Activated CD4-positive, alpha-beta T cell treated with anti-CD3 and anti-CD28 coated beads, Interleukin-2, Interleukin-4, amounts not matched to agents 100 ng/mL and 50 ng/mL, durations not matched to agents 16 hours and 8 hours (primary cell): ENCODE results near the gene SCAF4.
A peak's percentile ranks its signal among the peaks of the same experiment; 100 is the strongest.

Source experiments
- DNase-seq: peaks from one replicate; pipeline ENCODE4 v3.0.0-alpha.2; 2020; ENCODE audit warnings: low spot score

SCAF4 gene

DNA sequence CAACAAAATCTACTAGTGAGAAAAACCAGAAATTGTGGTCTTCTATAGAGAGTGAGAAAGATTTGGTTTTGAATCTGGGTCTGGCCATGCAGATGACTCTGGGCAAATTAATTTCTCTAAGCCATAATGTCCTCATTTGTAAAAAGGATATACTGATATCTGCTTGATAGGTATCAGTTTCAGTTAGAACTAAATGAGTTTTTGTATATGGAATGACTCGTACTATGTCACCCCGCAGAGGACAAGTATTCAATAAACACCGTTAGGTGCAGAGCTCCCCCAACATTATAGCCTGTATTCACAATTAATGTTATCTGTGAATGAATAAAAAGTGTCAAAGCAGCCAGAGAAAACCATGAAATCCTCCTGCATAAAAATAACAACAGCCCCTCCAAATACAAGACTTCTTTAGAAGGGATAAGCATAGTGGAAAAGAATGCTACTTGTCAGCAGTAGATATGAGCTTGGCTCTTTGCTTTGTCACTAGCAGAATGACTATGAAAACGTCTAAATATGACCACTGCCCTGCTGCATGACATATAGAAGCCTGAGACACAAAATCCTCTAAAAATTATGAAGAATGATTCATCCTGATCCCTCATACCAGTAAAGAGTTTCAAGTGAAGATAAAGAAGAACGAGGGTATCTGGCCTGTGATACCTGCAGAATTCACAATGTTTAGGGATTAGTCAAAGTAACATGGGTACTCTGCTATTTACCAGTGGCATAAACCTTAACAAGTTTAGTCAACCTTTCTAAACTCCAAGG lies 17.8 kb downstream of the SCAF4 start:
- DNase-seq = peak; percentile 67

DNA sequence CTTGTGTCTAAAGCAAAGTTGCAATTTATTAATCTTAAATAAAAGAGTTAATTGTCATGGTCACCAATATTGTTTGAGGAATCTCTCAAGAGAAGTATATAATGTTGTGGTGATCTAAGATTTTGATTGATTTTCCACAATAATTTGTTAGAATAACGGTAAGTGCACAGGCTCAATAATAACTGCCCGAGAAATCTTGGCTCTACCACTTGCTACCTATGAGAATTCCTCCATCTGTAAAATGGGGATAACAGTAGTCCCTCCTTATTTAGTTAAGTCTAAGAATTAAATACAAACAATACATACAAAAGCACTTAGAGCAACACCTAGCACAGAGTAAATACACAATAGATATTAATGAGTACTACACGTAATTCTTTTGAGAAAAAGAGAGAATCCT lies 18.8 kb downstream of the SCAF4 start:
- DNase-seq = no peak

DNA sequence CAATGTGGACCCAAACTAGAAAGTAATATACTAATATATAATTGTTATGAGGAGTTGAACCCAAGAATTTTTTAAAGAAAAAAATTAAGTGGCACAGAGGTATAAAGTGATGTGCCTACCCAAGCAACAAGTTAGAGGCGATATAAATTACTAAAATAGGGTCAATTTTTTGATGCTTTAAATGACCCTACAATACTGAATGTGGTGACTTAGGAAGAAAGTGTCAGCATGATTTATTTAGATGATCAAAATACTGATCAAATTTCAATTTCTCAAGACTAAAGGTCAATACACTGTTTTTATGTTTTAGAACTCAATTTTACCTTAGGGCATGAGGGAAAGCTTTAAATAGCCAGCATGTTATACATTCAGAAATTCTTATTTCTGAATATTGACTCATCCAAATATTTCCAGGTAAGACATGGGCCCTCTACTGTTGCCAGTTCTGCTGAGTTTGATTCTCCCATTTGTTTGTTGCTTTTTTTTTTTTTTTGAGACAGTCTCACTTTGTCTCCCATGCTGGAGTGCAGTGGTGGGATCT lies 20.1 kb downstream of the SCAF4 start:
- DNase-seq = no peak

DNA sequence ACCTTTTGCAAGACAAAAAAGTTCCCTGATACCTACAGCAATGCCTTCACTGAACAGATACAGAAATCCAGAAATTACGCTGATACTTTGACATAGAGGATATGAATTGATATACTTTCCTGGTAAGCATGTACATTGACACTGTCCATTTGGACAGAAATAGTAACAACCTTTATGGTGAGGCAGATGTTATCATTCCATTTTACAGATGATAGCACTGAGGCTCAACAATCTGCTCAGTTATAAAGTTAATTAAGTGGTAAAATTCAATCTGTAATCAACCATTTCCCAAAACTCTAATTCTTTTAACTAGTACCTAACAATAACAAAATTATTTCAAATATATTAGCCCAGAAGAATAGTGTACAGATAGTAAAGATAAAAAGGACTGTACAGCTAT lies 20.6 kb downstream of the SCAF4 start:
- DNase-seq = no peak

DNA sequence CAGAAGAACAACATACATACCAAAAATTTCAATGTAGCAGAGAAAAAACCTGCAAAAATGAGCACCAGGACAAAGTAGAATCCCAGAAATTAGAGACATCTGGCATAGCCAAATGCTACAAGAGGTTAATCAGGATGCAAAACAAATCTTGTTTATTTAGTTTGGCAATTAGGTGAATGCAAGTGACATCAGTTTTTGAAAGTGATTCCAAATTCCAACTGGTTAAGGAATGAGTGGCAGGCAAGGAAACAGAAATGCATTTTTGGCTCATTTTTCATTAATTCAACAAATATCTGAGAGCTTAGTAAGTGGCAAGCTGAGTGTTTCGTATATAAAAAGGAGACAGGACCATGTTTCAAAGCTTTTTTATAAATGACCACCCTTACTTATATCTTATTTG lies 21.3 kb downstream of the SCAF4 start:
- no peak for DNase-seq

DNA sequence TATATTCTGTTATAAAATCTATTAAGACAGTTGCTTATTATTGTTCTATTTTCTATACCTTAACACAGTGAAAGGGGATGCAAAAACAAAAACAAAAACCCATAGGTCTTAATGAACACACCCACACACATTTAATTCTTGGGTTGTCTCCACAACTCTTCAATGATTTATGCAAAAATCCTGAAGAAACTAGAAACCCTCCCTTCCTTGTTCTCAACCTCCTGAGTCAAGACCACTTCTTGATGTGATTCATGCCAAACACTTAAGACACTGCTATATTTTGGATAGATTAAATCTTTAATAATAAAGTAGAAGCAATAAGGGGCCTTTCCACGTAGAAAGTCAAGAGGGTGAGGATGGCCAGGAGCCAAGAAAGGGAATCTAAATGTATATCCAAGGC lies 23.4 kb downstream of the SCAF4 start:
- DNase-seq = no peak

DNA sequence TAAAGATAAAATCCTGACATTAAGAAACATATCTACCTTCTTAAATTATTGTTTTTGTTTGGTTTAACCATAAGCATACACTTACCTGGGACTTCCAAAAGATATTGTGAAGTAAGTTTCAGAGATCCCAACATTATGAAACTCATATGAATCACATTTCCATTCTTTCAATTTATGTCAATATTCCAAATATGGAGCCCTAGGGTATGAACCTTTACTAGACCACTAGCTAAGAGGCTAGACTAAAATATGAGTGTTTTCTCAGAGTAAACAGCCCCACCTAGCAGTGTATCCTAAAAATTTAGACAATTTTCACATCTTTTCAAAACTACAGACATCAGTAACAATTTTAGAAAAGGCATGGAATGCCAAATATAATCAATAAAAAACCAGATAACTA lies 24.4 kb downstream of the SCAF4 start:
- no peak for DNase-seq

DNA sequence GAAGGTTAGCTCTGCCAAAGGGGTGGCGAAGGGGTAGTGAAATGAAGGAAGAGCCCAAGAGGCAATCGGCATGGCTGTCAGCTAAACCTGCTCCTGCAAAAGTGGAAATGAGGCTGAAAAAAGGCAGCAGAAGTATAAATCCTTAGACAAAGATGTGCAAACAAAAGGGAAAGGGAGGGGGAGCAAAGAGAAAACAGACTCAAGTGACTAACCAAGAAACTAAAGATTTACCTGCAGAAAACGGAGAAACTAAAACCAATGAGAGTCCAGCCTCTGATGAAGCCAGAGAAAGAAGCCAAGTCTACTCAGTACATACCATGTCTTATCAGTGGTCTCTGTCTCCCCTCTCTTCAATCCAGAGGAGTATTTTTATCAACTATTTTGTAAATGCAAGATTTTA lies 25.4 kb downstream of the SCAF4 start:
- no peak for DNase-seq

DNA sequence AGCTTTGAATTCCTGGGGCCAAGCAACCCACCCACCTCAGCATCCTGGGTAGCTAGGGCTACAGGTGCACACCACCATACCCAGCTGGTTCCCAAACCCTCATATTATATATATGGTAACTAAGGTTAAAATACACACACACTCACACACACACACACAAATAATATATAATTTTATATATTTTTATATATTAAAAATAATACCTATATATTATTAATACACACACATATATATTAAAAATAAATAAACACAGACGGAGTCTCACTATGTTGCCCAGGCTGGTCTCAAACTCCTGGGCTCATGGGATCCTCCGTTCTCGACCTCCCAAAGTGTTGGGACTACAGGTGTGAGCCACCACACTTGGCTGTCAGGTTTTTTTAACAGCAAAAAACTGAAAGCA lies 31.9 kb downstream of the SCAF4 start:
- no peak for DNase-seq

DNA sequence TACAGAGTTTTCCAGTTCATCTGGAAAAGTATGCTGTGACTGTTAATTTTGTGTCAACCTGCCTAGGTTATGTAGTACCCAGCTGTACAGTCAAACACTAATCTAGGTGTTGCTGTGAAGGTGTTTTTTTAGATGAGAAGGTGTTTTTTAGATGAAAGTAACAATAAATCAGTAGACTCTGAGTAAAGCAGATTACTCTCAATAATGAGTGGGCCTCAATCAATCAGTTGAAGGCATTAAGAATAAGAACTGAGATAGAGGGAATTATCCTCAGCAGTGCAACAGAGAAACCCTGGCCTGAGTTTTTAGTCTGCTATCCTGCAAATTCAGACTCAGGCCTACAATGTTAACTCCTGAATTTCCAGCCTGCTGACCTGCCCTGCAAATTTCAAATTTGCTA lies 33.5 kb downstream of the SCAF4 start:
- no peak for DNase-seq

DNA sequence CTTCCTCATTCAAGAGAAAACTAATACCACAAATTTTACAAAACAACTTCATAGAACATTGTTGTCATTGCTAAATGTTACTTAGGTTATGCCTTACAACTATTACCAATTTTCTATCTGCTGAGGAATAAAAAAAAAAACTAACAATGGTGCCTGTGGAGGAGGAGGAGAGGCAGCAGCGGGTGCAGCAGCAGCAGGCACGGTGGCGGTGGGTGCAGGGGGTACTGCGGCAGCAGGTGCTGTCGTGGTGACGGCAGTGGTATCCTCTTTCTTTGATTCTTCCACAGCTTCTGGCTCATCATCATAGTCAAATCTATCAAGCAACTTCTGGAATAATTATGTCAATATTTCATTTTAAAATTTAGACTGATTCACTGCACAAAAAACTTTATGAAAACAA lies 35.5 kb downstream of the SCAF4 start:
- no peak for DNase-seq

DNA sequence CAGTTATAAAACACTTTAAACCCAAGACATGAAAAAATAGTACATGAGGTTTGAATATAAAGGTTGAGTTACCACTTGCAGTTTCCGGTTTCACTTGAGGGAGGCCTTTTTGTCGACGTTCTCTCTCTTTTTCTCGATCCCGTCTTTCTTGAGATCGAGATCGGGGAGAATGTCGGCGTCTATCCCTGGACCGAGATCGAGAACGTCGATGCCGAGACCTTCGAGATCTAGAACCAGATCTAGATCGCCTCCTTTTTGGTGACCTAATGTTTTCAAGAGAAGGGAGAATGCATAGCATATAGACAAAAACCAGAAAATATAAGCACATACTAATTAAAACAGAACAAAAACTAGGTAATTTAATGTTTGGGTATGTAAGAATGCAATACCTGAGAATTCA lies 38.7 kb downstream of the SCAF4 start:
- no peak for DNase-seq

DNA sequence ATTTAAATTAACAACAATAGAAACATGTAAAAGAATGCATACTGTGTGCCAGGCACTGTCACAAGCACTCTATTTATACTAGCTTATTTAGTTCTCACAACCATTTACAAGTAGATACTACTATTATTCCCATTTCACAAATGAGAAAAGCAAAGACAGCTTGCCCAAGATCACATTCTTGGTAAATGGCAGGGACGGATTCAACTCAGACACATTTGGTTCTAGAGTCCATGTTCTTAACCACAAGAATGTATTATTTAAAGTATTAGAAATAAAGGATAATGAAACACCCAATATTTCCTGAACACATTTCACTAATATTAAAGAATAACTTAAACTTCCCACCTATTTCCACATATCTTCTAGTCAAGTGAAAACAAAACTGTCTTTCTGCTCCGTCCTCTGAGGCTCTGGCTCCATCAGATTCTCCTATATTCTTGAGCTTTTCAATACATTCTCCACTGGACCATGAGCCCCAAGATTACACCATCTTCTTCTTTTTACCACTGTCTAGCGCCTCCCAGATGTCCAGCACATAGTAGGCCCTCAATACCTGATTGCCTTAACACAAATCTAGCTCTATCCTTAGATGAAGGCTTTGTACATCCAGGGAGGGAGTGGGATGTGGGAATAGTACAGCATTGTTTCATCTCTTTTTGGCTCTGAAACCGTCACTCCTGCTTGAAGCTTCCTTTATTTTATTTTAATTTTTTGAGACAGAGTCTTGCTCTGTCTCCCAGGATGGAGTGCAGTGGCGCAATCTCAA lies 43.1 kb downstream of the SCAF4 start:
- DNase-seq = no peak

DNA sequence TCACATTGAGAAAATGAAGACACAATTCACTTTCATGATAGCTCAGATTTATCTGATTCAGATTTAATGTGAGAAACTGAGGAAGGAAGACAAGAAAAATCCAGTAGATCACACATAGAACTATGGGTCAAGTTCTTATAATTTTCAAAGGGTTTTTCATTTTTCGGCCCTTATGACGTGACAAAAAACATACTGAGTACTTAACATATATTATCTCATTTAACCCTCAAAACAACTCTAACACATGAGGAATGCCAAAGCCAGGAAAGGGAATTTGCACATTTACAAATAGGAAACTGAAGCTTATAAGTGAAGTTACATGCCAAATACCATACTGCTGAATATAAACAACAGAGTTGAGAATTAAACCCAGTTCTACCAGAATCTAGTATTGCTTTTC lies 44.8 kb downstream of the SCAF4 start:
- no peak for DNase-seq

DNA sequence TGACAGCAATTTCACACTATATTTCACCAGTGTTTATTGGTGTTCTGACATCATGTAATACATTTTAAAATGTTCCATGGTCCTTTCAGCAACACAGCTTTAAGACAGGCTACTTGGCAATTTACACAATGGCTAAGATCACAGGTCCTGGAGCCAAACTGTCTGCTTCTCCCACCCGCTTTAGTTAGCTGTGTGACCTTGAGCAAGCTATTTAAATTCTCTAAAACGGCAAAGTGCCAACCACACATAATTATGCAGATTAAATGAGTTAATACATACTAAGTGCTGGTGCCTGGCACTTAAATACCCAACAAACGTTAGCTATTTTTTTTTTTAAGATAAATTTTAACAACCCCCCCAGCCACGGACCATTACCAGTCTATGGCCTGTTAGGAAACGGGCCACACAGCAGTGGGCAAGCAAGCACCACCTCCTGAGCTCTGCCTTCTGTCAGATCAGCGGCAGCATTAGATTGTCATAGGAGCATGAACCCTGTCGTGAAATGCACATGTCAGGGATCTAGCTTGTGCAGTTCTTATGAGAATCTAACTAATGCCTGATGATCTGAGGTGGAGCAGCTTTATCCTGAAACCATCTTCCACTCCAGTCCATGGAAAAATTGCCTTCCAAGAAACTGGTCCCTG lies 45.5 kb downstream of the SCAF4 start:
- no peak for DNase-seq

DNA sequence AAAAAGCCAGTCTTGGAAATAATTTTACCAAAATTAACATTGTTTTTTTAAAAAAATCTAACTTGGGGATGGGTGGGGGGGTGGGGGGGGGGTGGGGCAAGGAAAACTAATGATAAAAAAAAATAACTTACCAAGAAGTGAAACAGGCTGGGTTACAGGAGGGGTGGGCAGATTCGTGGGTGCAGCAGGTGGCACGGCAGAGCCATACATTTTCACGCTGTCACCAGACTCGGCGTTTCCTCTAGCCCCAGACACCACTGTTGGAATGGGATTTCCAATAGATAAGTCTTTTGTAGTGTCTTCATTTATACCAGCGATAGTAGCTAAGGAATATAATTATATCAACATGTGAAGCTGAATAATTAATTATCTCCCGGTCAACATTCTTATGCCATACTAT lies 47.0 kb downstream of the SCAF4 start:
- no peak for DNase-seq

DNA sequence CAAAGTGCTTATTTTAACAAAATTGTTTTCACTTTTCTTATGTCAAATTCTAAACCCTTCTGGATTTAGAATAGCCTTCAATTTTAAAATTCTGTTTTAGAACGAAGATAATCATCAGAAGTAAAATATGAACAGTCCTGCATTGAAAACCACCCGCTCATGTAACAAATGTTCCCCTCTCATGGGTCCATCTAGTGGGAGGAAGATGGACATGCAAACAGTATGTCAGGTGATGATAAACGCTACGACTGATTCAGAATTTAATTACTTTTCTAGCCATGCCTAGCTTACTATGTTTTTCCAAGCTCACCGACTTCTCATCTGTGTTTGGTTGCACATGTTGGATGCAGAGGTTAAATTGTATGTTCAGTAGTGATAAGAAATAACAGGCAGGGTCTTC lies 48.9 kb downstream of the SCAF4 start:
- DNase-seq = no peak

DNA sequence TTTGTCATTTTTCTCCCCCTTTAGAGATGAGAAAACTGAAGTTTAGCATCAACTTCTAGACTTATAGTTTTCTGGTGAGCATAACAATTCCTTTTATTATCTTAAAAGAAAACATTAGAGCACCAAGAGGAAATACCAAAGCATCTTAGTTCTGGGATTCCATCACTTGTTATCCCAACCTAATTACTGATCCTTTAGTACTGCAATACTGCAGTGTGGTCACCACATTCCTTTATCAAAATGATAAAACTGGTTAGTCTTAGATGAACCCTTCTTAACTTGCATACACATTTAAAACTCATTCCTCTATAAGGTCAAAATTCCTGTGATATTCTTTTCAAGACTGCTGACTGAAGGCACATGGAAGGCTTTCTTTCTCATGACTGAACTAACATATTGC lies 49.3 kb downstream of the SCAF4 start:
- no peak for DNase-seq

DNA sequence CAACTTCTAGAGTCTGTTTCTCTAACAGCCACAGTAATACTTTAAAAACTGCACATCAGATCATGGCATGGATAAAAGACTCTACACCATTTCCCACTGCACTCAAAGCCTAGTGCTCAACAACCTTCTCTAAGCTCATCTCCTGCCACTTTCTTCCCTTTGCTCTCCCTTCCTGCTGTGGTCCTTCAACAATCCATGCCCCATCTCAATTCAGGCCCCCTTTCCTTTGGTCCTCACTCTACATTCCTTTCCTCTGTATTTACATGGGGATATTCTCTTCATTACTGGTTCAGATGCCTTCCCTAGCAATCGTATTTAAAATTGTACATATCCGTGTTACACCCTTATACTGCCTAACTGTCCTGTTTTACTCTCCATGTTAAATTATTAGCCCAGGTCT lies 53.4 kb downstream of the SCAF4 start:
- DNase-seq = no peak

DNA sequence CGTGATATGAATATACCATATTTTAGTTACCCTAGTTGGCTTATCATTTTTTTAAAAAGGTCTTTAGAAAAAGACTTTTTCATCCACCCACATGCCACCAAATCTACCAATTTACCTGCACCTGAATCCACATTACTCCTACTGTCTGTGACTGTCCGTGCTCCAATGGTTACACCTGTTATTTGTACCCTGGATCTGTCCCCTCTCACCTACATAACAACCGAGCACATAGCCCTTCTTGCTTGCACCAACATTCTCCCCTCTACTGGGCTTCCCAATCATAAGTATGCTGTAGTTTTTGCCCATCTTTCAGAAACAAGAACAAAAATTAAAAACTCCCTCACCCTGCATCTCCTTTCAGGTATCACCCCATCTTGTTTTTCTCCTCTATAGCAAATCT lies 54.9 kb downstream of the SCAF4 start:
- DNase-seq = no peak

DNA sequence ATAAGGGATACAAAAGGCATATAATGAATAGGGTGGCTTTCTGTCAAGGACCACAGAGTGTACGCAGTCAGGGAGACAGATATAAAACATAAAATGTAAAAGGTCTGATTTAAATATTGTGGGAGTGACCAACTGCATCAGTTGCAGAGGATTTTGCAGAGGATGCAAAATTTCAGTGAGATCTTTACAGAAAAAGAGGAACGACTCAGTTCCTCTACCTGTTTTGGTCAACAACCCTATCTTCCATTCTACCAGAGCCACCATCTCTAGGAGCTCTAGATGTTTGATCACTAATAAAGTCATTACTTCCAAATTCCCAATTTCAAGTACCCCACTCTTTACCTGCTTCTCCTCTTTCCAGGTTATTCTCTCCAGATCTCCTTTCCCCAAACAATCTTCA lies 56.0 kb downstream of the SCAF4 start:
- no peak for DNase-seq

DNA sequence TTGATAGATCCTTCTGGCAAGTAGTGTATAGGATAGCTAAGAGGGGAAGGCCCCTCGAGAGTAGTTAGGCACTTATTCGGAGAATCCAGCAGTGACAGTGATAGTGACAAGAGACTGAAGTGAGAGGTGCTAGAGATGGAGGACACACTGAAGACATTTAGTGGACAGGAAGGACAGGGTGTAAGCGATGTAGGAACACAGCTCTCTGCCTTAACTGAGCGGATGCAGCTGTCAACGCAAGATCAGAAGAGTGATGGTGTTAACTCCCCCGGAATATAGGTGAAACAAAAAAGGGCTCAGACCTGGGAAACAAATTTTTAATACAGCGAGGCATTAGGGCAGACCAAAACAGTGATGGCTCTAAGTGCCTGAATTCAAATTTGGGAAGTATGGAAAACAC lies 56.6 kb downstream of the SCAF4 start:
- DNase-seq = no peak

DNA sequence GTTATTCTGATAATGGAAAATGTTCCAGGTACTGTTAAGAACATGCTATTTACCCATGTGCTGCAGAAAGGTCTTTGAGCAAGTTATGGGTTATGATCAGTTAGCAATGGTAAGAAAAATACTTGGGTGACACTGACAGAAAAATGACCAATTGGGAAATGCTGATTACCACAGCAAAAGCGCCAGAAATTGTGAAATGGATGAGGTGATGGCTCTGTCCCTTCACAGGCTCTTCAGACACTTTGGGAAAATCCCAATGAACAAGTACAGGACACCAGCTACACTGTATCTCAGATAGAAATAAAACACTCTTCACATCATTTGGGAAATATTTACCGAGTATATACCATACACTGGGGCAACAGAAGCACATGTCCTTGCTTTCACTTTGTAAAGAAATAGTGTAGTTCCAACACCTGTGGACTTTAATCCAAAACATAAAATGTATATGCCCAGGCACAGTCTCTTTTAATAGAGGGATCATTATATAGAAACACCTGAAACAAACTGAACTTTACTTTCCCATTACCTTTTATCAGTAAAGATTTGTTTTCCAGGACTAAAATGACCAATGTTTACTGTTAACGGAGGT lies 58.5 kb downstream of the SCAF4 start:
- no peak for DNase-seq
